Hindlimb muscle (tissue), 1 donor: ENCODE measurements around the gene FOXO1. TPM values are rescaled to one million over a fixed set of nuclear protein-coding genes. Genes with fewer than 3 reads are reported as not detected.

ENCODE experiments used
- DNase-seq: peaks from one replicate; pipeline ENCODE4 v3.0.0-alpha.2; 2013
- polyA plus RNA-seq: library from polyadenylated mRNA; unstranded; fragments of 120-200 nt; gene quantifications from one replicate; pipeline ENCODE4 v1.2.1, GENCODE V29; 2013; ENCODE audit not compliant: insufficient read length

FOXO1 gene
- polyA plus RNA-seq, 1 donor: 17.6 TPM

DNA sequence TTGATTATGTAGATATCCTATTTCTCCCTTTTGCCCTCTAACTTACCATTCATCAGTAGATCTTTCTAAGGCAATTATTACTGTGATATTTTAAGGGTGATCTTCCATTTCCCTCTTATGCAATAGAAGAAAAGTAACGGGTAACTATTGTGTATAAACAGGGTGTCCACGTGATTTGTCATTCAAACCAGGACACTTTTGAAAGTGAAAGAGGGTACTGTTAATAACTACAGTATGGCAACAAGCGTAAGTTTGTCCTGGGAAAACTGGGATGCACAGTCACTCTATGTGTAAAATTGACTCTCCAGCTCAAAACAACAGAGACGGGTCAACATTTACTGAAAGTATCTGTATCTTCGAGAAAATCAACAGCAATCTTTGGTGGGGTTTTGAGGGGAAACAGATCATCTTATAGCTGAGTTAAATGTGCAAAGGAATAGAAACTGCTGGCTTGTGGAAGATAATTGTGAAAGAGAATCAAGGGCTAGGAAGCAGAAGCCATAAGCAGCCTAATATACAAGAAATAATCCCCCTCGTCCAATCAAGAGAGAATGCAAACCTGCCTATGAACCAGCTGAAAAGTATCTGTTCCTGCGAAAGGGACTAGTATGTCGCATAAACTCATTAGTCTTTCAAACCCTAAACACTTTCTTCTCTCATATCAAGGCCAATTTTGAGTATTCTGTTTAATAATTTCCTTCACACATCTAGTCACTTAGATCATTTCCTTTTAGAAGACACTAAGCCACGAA lies 126.7 kb downstream of the FOXO1 start:
- DNase-seq: no peak

DNA sequence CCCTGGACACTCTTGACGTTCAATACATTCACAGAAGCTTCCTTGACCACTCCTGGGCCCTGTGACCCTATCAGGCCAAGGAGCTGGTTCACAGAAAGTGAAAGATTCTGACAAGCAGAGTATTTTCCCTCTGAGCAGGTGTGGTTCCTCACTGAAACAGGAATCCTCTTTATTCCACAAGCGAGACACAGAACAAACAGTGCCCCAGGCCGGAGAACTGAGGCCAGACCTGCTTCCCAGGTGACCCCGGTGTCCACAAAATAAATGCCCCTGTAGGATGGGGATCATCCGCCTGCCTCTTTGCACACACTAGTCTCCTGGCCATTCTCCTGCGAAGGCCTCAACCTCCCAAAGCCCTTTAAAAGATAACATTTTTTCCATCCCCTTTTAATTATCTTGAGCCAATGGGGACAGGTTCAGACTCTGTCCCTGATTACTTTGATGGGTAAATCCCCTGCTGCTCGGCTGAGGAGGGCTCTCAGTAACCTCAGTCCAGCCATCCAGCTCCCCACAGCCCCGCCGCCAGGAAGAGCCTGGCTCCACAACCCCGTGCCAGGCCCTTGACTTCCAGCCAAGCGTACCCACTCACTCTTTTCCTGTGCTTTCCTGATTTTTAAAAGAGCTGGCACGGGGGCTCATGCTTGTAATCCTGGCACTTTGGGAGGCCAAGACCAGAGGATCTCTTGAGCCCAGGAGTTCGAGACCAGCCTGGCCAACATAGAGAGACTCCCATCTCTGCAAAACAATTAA lies 129.1 kb downstream of the FOXO1 start:
- DNase-seq: no peak

DNA sequence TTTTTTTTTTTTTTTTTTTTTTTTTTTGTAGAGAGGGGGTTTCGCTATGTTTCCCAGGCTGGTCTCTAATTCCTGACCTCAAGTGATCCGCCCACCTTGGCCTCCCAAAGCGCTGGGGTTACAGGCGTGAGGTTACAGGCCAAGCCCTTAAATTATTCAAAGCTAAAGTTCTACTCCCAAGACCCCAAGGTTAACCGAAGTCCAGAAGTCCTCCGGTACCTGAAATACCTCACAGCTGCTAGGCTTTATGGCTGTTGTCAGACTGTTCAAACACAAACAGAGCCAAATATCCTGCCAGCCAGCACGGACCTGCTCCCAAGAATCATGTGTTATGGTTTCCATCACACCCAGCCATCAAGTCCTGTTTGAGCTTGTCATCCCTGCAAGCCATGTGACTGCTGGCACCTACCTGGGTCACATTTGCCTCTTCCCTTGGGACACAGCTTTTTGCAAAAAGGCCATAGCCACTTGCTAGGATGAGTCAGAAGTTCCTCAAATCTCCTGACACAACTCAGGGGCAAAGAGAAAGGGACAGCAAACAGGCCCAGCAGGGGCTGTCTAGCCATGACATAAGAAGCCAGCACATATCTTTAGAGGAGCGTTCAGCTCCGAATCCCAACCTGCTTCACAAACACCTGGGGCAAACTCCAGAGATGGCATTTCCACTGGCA lies 129.9 kb downstream of the FOXO1 start:
- DNase-seq: no peak

DNA sequence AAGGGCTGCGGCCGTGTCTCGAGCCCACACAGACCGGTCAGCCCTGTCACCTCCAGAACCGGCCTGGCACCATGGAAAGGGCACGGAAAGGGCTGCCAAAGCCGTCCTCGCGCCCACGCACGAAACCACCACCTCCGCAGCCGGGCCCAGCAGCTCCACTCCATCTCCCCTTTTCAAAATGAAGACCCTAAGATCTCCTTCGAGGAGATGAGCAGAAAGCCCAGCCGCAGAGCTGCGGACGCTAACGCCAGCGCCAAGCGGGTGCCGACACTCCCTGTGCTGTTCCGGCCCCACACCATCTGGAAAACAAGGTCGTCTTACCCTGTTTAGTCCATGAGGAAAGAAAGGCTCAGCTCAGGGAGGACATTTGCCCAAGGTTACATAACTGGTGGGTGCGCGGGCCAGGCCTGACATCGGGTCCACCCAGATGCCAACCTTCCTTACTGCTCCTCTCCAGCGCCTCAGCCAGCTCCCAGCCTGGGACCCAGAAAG lies 131.1 kb downstream of the FOXO1 start:
- no peak for DNase-seq

DNA sequence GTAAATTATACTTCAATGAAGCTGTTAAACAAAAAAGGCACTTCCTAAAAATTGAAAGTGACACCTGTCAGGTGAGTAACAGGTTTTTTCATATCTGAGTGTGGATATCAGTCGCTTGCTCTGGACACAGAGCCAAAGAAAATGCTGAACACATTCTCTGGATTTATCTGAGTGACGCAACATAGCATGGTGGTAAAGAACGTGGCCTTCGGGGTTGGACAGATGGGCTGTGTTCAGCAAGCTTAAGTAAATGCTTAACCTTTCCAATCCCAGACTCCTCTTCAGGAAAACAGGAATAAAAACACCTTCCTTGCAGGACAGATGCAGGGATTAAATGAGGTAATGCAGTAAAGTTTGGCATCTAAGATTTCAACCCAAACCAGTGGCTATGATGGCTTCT lies 132.0 kb downstream of the FOXO1 start:
- no peak for DNase-seq

DNA sequence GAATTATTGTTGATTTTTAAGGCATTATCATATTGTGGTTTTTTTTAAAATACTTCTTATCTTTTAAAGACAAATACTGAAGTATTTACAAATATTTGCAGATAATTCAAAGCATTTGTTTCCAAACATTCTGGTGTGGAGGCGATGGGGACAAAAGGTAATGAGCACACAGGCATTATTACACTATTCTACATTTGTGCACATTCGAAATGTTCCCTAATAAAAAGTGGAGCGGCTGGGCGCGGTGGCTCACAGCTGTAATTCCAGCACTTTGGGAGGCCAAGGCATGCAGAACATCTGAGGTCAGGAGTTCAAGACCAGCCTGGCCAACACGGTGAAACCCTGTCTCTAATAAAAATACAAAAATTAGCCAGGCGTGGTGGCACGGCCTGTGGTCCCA lies 133.4 kb downstream of the FOXO1 start:
- DNase-seq: no peak

DNA sequence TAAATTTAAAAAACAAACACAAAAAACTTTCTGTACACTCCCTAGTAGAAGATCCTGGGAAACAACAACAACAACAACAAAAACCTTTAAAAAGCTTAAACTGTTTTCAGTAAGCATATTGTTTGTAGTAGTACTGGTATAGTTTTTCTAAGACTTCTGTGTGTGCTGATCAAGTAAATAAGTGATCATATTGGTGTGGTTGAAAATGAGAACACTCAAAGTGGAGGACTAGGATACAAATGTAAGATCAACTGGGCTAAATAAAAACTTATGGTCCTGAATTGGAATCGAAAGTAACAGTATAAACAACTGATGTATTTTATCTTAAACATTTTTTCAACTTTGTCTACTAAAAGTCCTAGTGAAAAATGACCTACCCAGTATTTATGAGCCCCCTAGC lies 135.5 kb downstream of the FOXO1 start:
- DNase-seq: no peak

DNA sequence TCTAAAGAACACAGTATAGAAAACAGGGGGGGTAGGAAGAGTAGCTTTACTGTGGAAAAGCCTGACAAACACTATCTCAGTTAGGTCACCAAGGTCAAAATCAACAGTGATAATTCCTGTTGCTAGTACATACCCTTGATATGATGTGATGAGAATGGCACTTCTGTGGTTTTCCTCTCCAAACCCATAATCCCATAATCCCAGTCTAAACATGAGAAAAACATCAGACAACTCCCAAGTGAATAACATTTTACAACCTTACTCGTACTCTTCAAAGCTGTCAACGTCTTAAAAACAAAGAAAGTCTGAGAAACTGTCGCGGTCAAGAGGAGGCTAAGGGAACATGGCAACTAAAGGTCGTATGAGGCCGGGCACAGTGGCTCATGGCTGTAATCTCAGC lies 137.6 kb downstream of the FOXO1 start:
- DNase-seq: no peak

DNA sequence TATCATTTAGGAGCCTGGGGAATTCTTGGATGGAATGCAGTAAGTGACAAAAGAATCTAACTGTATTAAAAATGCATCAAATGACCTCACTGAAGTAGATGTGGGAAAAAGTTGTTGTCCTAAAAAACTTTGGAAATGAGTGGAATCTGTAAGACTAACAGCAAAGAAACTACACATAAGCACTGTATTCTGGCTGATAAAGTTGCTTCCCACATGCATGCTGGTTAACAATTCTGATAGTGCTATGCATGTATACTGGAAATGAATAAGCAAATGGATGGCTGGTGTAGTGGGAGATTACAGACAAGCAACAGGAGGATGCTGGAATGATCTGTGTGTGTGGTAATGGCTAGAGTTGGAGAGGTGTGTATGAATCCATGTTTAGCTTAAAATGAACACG lies 138.5 kb downstream of the FOXO1 start:
- no peak for DNase-seq

DNA sequence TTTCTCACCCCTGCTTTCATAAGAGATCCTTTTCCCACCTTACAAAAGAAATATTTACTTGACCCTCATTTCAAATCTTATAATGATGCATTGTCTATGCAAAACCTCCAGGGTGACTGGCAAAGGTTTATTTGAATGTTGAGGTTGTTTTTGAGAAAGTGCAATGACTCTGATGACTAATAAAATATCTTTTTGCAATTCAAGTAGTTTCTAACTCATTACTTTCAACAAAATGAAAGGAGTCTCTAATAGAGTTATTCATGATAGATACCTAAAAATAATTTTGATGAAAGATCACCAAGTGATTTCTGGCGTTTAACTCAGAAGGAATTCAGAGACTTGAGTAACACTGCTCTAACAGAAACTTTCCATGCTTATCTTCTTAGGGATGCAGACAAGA lies 144.2 kb downstream of the FOXO1 start:
- no peak for DNase-seq

DNA sequence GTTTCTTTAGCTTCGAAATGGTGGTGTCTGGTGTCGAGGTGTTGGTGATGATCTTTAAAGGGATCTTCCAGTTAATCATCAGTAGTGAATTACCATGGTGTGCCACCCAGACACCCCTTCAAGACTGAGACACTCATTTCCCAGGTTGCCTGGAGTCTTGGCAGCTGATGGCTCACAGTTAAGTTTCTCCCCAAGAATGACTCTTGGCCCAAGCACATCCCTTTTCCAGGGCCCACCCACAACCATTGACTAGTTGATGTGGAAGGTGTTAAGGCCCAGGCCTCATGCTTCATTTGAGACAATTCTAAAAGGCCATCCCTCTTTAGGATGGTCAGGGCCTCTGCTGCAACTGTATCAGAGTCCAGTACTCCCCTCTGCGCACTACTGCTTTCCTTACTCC lies 145.5 kb downstream of the FOXO1 start:
- no peak for DNase-seq

DNA sequence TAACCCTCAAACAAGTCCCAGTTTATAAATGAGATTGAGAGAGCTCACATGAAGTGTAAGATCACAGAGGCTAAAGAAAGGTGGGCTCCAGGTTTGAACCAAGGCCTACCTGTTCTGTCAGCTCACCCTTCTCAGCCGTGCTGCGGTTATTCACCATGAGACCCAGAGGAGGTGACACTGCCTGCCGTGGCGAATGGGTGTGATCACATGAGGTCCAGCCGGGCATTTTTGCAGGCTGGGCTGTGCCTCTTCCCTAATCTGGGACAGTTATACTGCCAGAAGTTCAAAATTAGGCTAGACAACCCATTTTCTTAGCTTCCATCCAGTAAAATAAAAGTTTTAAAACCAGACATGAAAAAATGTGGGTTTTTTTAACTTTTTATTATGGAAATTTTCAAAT lies 146.8 kb downstream of the FOXO1 start:
- DNase-seq: no peak

DNA sequence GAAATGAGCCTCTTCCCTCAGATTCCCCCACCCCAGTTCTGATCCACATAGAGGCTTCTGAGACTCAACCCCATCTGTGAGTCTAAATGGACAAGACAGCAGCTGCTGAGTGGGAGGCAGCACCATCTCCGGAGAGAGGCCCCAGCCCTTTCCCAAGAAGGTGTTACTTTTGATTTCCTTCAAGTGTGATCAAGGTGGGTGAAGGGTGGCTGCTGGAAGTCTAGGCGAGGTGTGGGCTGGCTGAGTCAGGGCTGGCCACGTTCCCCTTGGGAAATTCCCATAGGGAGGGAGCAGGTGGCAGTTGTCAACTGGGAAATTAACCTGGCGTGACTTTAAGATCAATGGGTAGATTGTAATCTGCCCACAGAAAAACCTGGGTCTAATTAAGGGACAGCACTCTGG lies 148.0 kb downstream of the FOXO1 start:
- DNase-seq: no peak

DNA sequence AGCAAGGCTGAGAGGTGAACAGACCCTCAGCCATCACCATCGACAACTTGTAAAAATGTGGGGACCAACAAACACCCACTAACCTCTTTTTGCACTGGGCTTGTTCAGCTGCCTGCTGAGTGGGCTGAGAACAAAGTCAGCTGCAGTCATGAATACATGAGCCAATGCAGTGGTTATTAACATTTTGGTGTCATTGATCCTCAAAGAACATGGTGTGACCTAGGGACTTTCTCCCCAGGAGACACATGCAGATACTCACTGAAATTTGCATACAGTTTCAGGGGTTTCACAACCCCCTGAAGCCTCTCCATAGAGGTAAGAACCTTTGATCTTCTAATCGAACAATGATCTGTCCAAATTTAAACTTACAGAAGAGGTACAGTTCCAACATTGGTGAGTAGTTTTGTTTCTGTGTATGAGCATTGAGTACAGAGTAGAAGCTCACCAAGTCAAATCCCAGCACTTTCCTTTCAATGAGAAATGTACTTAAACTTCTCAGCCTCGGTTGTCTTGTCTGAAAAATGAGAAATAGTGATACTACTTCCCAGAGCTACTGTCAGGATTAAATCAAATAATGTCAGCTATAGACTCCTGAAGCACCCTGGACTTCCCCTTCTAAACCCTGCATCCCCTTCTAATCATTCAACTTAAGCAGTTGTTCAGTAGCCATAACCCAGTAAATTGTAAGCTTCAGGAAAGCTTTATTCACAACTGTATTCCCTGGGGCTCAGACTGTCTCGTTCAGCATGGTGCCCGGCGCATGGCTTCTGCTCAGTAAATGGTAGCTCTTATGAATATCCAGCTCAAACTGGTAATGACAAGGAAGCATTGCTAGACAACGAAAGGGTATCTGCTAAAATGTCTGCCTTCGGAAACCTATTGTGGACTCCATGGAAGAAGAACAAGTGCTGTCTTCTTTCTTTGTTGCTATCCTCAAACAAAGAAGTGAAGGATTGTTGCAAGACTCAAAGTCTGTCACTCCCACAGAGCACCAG lies 148.7 kb downstream of the FOXO1 start:
- DNase-seq: no peak

DNA sequence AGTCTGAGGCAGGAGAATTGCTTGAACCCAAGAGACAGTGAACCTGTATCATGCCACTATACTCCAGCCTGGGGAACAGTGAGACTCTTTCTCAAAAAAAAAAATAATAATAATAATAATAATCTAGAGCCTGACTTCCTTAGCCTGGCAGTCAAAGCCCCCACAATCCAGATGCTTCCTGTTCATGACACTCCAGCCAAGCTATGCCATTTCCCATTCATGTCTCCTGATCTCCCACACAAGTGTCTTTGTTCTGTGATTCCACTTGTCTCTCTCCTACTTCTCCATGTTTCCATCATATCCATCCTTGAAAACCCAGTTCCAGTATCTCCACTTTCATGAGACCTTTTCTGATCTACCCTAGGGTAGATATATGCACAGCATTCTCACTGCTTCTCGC lies 150.7 kb downstream of the FOXO1 start:
- no peak for DNase-seq

DNA sequence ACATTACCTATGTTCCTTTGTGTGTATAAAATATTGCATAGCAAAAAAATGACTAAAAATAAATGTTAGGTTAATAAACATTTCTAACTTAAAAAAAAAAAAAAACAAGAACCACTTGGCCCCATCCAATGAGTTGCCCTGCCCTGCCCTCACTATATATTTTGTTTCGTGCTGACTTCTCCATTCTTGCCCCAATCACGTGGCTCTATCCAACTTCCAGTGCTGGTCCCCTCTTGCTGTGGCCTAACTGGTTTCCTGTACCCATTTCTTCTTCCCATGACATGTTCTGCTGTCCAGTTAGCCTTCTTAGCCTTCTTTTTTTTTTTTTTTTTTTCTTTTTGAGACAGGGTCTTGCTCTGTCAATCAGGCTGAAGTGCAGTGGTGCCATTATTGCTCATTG lies 151.6 kb downstream of the FOXO1 start:
- no peak for DNase-seq

DNA sequence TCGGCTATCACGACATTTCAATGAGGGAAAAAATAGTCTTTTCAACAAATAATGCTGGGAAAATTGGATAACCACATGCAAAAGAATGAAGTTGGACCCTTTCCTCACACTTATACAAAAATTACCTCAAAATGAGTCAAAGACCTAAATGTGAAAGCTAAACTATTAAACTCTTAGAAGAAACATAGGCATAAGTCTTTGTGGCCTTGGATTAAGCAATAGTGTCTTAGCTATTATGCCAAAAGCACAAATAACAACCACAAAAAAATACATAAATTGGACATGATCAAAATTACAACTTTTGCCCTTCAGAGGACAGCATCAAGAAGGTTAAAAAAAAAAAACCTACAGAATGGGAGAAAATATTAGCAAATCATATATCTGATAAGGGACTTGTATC lies 156.6 kb downstream of the FOXO1 start:
- no peak for DNase-seq

DNA sequence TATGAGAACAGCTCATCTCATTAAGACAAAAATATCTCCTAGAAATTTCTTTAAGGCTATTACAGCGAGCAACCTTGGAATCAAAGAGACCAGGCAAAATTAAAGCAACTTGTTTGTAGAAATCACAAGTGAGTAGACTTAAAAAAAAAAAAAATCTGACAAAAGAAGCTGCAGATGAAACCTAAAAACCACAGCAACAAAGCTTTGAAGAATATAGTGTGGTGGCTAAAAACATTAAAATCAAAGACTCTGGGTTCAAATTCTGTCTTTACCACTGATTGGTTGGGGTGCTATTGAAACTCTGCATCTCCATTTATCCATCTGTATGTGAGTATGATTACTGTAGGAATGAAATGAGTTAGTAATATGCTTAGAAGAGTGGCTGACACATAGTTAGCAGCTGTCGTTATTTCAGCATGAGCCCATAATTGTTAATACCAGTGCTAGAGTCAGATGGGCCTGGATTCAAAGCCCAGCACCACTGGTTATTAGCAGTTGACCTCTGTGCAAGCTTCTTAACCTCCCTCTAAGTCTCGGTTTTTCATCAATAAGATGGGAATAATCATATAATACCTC lies 157.6 kb downstream of the FOXO1 start:
- no peak for DNase-seq

DNA sequence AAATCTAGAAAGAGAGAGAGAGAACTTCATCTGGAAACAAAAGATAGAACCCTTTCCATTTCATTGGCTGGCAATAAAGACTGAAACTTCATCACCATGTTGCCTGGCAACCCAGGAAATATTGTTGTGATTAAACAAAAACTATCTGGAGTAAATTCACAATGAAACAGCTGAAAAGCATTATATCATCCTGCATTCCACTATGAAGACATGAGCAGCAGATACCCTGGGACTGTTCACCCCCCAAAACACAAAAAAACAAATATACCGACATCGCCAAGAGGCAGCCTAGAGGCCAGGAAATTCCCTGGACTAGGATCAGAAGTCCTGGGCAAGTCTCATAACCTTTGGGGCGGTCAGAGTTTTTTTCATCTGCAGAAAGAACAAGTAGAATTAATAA lies 158.3 kb downstream of the FOXO1 start:
- peak; percentile 80 for DNase-seq

DNA sequence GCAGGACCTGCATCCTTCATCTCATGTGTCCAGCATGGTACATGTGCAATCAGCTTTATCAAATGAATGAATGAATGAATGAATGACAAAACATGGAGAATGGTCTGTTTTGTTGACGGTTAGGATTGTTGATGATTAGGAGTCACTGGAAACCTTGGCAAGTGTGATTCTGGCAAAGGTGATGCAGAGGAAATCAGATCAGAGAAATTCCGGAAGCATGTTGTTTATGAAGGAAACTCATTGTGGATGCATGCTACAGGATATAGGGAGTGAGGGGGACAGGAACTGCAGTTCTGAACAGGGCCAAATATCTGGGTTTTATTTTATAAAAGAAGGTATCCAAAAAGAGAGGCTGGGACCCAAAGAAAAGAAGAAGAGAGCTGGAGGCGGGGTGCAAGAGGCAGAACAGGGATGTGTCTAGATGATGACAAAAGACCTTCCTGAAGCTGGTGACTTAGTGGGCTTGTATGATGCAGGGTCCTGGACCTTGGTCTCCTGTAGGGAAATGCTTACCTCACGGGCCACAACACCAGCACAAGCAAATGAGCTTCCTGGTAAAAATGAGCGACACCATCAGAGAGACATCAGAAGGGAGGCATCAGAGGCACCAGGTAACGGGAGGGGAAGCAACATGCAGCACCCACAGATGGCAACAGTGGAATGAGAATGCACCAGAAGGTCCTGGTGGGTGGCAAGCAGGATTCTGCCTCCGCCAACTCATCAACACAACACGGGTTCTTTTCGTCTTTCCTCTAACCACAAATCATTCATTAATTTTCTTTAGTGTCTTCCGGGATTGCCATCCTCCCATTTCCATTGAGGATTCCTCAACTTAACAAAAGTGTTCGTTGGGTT lies 159.6 kb downstream of the FOXO1 start:
- no peak for DNase-seq
